OCI-LY7 (cell line): ENCODE results near the gene SNAI3. TPM values are rescaled to one million over a fixed set of nuclear protein-coding genes. Genes with fewer than 3 reads are reported as not detected.

Experiments
- BruUV-seq: library from RNA; stranded (reverse); fragments of 400-500 nt; replicated peaks from 2 replicates; lab custom pipeline; 2021; lab: Mats Ljungman, UMichigan
- CTCF ChIA-PET: fragments of 300-600 bp; sonication (Branson Sonifier 250); formaldehyde crosslinking; loops from one replicate; lab custom pipeline; 2022; ENCODE audit warnings: antibody characterized with exemption; ENCODE audit not compliant: unreplicated experiment; lab: Charles Lee
- POLR2A ChIA-PET: fragments of 300-600 bp; sonication (Branson Sonifier 250); formaldehyde crosslinking; loops from one replicate; lab custom pipeline; 2022; ENCODE audit warnings: antibody characterized with exemption; lab: Charles Lee
- DNase-seq: peaks from one replicate; pipeline ENCODE4 v3.0.0-alpha.2; 2015; ENCODE audit warnings: low spot score
- H2AFZ ChIP-seq: fragments of 200-600 bp; sonication (generic), shearing (Covaris generic); 2 replicates; pipeline ENCODE4 v1.6.1; 2014; ENCODE audit warnings: mild to moderate bottlenecking, antibody characterized with exemption, low read length, moderate library complexity
- H3K27ac ChIP-seq: fragments of 200-600 bp; sonication (generic); 2 replicates; pipeline ENCODE4 v1.5.1; 2014; ENCODE audit warnings: mixed run types, low read depth, mild to moderate bottlenecking, moderate library complexity, low read length, inconsistent platforms; ENCODE audit not compliant: poor library complexity, severe bottlenecking
- H3K36me3 ChIP-seq: fragments of 200-600 bp; sonication (generic); 2 replicates; pipeline ENCODE4 v1.6.1; 2014; ENCODE audit warnings: mild to moderate bottlenecking, antibody characterized with exemption, low read length, moderate library complexity, mixed read lengths; ENCODE audit not compliant: insufficient read depth
- H3K4me1 ChIP-seq: fragments of 200-600 bp; sonication (generic); 2 replicates; pipeline ENCODE4 v1.5.1; 2014; ENCODE audit warnings: mild to moderate bottlenecking, low read length; ENCODE audit not compliant: insufficient read depth, poor library complexity, severe bottlenecking
- H3K4me2 ChIP-seq: fragments of 200-600 bp; sonication (generic); 2 replicates; pipeline ENCODE4 v1.6.1; 2014; ENCODE audit warnings: mild to moderate bottlenecking, low read length
- H3K4me3 ChIP-seq: fragments of 200-600 bp; sonication (generic); 2 replicates; pipeline ENCODE4 v1.5.1; 2014; ENCODE audit warnings: mild to moderate bottlenecking, low read depth, low read length; ENCODE audit not compliant: poor library complexity, severe bottlenecking
- H3K79me2 ChIP-seq: fragments of 200-600 bp; sonication (generic); 2 replicates; pipeline ENCODE4 v1.6.1; 2016; ENCODE audit warnings: low read depth, mild to moderate bottlenecking, low read length, moderate library complexity, mixed read lengths; ENCODE audit not compliant: insufficient read depth
- H3K9me2 ChIP-seq: fragments of 200-600 bp; sonication (generic); 2 replicates; pipeline ENCODE4 v1.6.1; 2016; ENCODE audit warnings: mild to moderate bottlenecking, low read length, mixed read lengths; ENCODE audit not compliant: insufficient read depth
- H3K9me3 ChIP-seq: fragments of 200-600 bp; sonication (generic); 2 replicates; pipeline ENCODE4 v1.6.1; 2014; ENCODE audit warnings: mild to moderate bottlenecking, mixed run types, low read length, mixed read lengths
- H4K20me1 ChIP-seq: fragments of 200-600 bp; sonication (generic); 2 replicates; pipeline ENCODE4 v1.6.1; 2014; ENCODE audit warnings: mild to moderate bottlenecking, antibody characterized with exemption, low read length, moderate library complexity, mixed read lengths; ENCODE audit not compliant: insufficient read depth
- EZH2phosphoT487 ChIP-seq: fragments of 200-600 bp; sonication (generic); IDR thresholded peaks from 2 replicates; pipeline ENCODE4 v1.6.1; 2018; ENCODE audit warnings: low read depth, borderline replicate concordance, mild to moderate bottlenecking, mixed run types, antibody characterized with exemption, low read length, moderate library complexity, mixed read lengths
- intact Hi-C: fragments of 100-400 bp; cut with micrococcal nuclease; formaldehyde crosslinking; loops from one replicate; pipeline ENCODE4 v1.10.0; 2022; ENCODE audit not compliant: unreplicated experiment
- total RNA-seq, 2 experiments: library from RNA; depleted of rRNA in 1 of 2; stranded (reverse); fragments of >200 nt in 1 of 2; shearing (Covaris generic) in 1 of 2; gene quantifications; 2 replicates each; pipeline ENCODE4 v1.2.3, GENCODE V29; 2014 to 2022
- TF ChIP-seq, protein P1 (sequence below): fragments of 200-600 bp; sonication (generic); conservative IDR thresholded peaks from 2 replicates; pipeline ENCODE4 v1.5.1; 2014; ENCODE audit warnings: mild to moderate bottlenecking, antibody characterized with exemption, low read length, moderate library complexity, mixed read lengths

The SNAI3 gene
- total RNA-seq, 2 experiments from 2014 or later = 3.1 to 3.3 TPM

DNA sequence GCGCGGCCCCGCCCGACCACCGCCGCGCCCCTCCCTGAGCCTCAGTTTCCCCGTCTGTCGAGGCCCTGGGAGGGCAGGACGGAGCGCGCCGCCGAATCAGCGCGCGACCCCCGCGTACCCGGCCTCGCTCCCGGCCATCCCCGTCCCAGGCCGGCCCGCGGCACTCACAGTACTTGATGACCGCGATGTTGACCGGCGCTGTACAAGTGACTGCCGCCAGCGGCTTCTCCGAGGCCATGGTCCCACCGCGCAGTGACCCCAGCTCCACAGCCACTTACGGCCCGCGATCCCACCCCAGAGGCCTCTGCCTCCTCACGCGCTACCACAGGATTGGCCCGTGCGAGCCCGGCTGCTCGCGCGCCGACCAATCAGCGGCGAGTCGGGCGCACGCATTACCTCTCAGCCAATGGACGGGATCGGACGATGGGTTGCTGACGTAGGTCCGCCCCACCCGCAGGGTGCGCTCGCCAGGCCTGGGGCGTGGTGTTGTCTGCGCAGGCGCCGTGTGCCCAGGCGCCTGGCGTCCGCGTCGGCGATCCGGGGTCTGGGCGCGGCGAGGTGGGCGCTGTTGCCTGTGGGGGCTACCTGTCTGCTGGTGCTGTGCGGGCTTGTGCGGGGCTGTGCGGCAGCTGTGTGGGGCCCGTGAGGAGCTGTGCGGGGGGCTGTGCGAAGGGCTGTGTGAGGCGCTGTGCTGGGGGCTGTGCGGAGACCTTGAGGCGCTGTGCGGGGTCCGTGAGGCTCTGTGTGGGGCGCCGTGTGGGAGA is 23.3 kb downstream of the SNAI3 start, which contains the start of gene MVD:
MVD (minus strand) TSS at position 249 of the 764 bp plus-strand sequence; CDS start at position 238, 11 bp downstream.
- Histone ChIP-seq H3K27ac (peak within 1 kb of the TSS; percentile 88), H3K4me1 (peaks cover 31% of the 10 kb centered on the region), H3K36me3 (peaks cover 12% of the 10 kb centered on the region; the same call in 1 of the 2 replicates), H3K9me2 (no peaks in the 10 kb centered on the region), H3K4me3 (peak within 1 kb of the TSS; percentile 86), H3K9me3 (no peaks in the 10 kb centered on the region), H4K20me1 (no peaks in the 10 kb centered on the region), H2AFZ (peak within 1 kb of the TSS; percentile 13; the same call in 1 of the 2 replicates), H3K79me2 (peaks cover 37% of the 10 kb centered on the region; the same call in 1 of the 2 replicates), H3K4me2 (peak within 1 kb of the TSS; percentile 83)
- POLR2A ChIA-PET = interaction anchor here (0.7 to 1.0 kb wide), 2 partner anchors 10 to 1175 kb away, joined by 3 to 9 read pairs; no protein-coding TSS in a partner anchor
- no TSS peak for BruUV-seq
- intact Hi-C loops = loop anchor here (1.0 to 10.0 kb wide), 5 partner anchors 12 to 208 kb away; partner anchors contain the start of genes CDT1, CYBA and ZFPM1
- CTCF ChIA-PET = interaction anchor here (0.5 to 1.4 kb wide), 2 partner anchors 22 to 105 kb away, joined by 3 read pairs; no protein-coding TSS in a partner anchor
- DNase-seq = peak; percentile 99
- TF ChIP-seq EZH2phosphoT487 = no peak
- TF ChIP-seq, protein P1, sequence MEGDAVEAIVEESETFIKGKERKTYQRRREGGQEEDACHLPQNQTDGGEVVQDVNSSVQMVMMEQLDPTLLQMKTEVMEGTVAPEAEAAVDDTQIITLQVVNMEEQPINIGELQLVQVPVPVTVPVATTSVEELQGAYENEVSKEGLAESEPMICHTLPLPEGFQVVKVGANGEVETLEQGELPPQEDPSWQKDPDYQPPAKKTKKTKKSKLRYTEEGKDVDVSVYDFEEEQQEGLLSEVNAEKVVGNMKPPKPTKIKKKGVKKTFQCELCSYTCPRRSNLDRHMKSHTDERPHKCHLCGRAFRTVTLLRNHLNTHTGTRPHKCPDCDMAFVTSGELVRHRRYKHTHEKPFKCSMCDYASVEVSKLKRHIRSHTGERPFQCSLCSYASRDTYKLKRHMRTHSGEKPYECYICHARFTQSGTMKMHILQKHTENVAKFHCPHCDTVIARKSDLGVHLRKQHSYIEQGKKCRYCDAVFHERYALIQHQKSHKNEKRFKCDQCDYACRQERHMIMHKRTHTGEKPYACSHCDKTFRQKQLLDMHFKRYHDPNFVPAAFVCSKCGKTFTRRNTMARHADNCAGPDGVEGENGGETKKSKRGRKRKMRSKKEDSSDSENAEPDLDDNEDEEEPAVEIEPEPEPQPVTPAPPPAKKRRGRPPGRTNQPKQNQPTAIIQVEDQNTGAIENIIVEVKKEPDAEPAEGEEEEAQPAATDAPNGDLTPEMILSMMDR = 0 out of 2 replicates have a peak, but pooled peaks have one; percentile 22

DNA sequence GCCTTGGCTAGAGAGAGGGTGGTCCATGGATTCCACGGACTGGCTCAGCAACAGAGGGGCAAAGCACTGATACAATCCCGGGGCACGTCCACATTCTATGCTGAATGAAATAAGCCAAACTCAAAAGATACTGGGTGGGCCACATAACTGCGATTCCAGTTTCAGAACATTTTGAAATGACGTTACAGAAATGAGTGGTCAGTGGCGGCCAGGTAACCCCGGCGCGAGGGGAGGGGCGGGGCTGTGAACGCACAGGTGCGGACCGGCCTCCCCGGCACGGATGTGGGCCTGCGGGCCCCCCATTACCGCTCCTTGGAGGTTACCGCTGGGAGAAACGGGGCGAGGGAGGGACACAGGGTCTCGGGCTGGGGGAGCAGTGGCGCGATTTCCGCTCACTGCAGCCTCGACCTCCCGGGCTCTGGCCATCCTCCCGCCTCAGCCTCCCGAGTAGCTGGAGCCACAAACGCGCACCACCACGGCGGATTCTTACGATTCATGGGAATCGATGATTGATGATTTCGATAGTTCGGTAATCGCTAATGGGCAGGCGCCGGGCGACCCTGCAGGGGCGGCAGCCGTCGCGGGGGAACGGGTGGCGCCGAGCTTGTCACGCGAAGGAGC is 24.0 kb downstream of the SNAI3 start:
- POLR2A ChIA-PET = interaction anchor here (0.7 to 1.0 kb wide), 2 partner anchors 10 to 1176 kb away, joined by 3 to 9 read pairs; no protein-coding TSS in a partner anchor
- peaks cover 37% of the 10 kb centered on the region; the same call in 1 of the 2 replicates for H3K79me2 ChIP-seq
- no peak for TF ChIP-seq EZH2phosphoT487
- TF ChIP-seq, protein P1 = no peak
- H4K20me1 ChIP-seq = no peaks in the 10 kb centered on the region
- intact Hi-C loops = loop anchor here (5.0 to 10.0 kb wide), 3 partner anchors 120 to 208 kb away; partner anchors contain the start of genes CDT1 and ZFPM1
- H3K9me3 ChIP-seq = no peaks in the 10 kb centered on the region
- H3K9me2 ChIP-seq = no peaks in the 10 kb centered on the region
- peak overlapping the region; percentile 83 for H3K4me2 ChIP-seq
- CTCF ChIA-PET = no interaction called here
- BruUV-seq = TSS peak; percentile 75
- H3K4me1 ChIP-seq = peaks cover 31% of the 10 kb centered on the region
- H3K27ac ChIP-seq = peak overlapping the region; percentile 56
- H3K4me3 ChIP-seq = peak overlapping the region; percentile 86
- H2AFZ ChIP-seq = peak overlapping the region; percentile 13; the same call in 1 of the 2 replicates
- peaks cover 19% of the 10 kb centered on the region; the same call in 1 of the 2 replicates for H3K36me3 ChIP-seq
- DNase-seq = peak; percentile 32
